ENCODE results near the gene TGFB2. TPM values are rescaled to one million over a fixed set of nuclear protein-coding genes. Genes with fewer than 3 reads are reported as not detected.

The TGFB2 gene
- polyA plus RNA-seq, 4 donors, result 10.0 to 32.2 (median 18.9) TPM

GRCh38 chr1:218382261-218382660 lies 37.1 kb downstream of the TGFB2 start:
- no peak for DNase-seq (ENCODE audit: low read depth in 4 of 4, low spot score in 3 of 4)

GRCh38 chr1:218383051-218383450 lies 37.9 kb downstream of the TGFB2 start:
- DNase-seq (ENCODE audit: low read depth in 4 of 4, low spot score in 3 of 4), result no peak

GRCh38 chr1:218383681-218384080 lies 38.5 kb downstream of the TGFB2 start:
- DNase-seq (ENCODE audit: low read depth in 4 of 4, low spot score in 3 of 4), result no peak

GRCh38 chr1:218384581-218384993 lies 39.5 kb downstream of the TGFB2 start:
- no peak for DNase-seq (ENCODE audit: low read depth in 4 of 4, low spot score in 3 of 4)

- DNase-seq (ENCODE audit: low read depth in 4 of 4, low spot score in 3 of 4), result no peak
Observed at GRCh38 chr1:218388591-218388990, 43.5 kb downstream of the TGFB2 start.

- DNase-seq (ENCODE audit: low read depth in 4 of 4, low spot score in 3 of 4), result no peak
Observed at GRCh38 chr1:218390618-218391017, 45.5 kb downstream of the TGFB2 start.

GRCh38 chr1:218392780-218393179 lies 47.6 kb downstream of the TGFB2 start:
- no peak for DNase-seq (ENCODE audit: low read depth in 4 of 4, low spot score in 3 of 4)

- no peak for DNase-seq (ENCODE audit: low read depth in 4 of 4, low spot score in 3 of 4)
Observed at GRCh38 chr1:218394416-218394815, 49.3 kb downstream of the TGFB2 start.

- no peak for DNase-seq (ENCODE audit: low read depth in 4 of 4, low spot score in 3 of 4)
Observed at GRCh38 chr1:218394989-218395388, 49.9 kb downstream of the TGFB2 start.

- no peak for DNase-seq (ENCODE audit: low read depth in 4 of 4, low spot score in 3 of 4)
Observed at GRCh38 chr1:218395916-218396315, 50.8 kb downstream of the TGFB2 start.

- no peak for DNase-seq (ENCODE audit: low read depth in 4 of 4, low spot score in 3 of 4)
Observed at GRCh38 chr1:218397752-218398339, 52.7 kb downstream of the TGFB2 start.

GRCh38 chr1:218400624-218401023 lies 55.5 kb downstream of the TGFB2 start:
- DNase-seq (ENCODE audit: low read depth in 4 of 4, low spot score in 3 of 4), result no peak

- DNase-seq (ENCODE audit: low read depth in 4 of 4, low spot score in 3 of 4), result no peak
Observed at GRCh38 chr1:218401441-218401997, 56.4 kb downstream of the TGFB2 start.

- DNase-seq (ENCODE audit: low read depth in 4 of 4, low spot score in 3 of 4), result no peak
Observed at GRCh38 chr1:218401998-218402785, 57.1 kb downstream of the TGFB2 start.

GRCh38 chr1:218402786-218403120 lies 57.6 kb downstream of the TGFB2 start:
- no peak for DNase-seq (ENCODE audit: low read depth in 4 of 4, low spot score in 3 of 4)

GRCh38 chr1:218403300-218403699 lies 58.2 kb downstream of the TGFB2 start:
- DNase-seq (ENCODE audit: low read depth in 4 of 4, low spot score in 3 of 4), result no peak

GRCh38 chr1:218407630-218408029 lies 62.5 kb downstream of the TGFB2 start:
- no peak for DNase-seq (ENCODE audit: low read depth in 4 of 4, low spot score in 3 of 4)

GRCh38 chr1:218408135-218408534 lies 63.0 kb downstream of the TGFB2 start:
- no peak for DNase-seq (ENCODE audit: low read depth in 4 of 4, low spot score in 3 of 4)

GRCh38 chr1:218408942-218409341 lies 63.8 kb downstream of the TGFB2 start:
- DNase-seq (ENCODE audit: low read depth in 4 of 4, low spot score in 3 of 4), result no peak

GRCh38 chr1:218409946-218410510 lies 64.9 kb downstream of the TGFB2 start:
- no peak for DNase-seq (ENCODE audit: low read depth in 4 of 4, low spot score in 3 of 4)

GRCh38 chr1:218411101-218411500 lies 66.0 kb downstream of the TGFB2 start:
- DNase-seq (ENCODE audit: low read depth in 4 of 4, low spot score in 3 of 4), result no peak

- no peak for DNase-seq (ENCODE audit: low read depth in 4 of 4, low spot score in 3 of 4)
Observed at GRCh38 chr1:218412171-218412570, 67.0 kb downstream of the TGFB2 start.
